Purkinje cell (primary cell): Measurements from ENCODE around the gene ZNF682. TPM values are rescaled to one million over a fixed set of nuclear protein-coding genes. Genes with fewer than 3 reads are reported as not detected.

ENCODE experiments used
- polyA plus RNA-seq: library from polyadenylated mRNA; unstranded; fragments of >200 nt; fragmentation: Nextera tagmentation; gene quantifications from 2 replicates; pipeline ENCODE4 v1.2.1, GENCODE V29; 2014

ZNF682 gene
- polyA plus RNA-seq = 23.3 and 31.9 TPM in 2 replicates

DNA sequence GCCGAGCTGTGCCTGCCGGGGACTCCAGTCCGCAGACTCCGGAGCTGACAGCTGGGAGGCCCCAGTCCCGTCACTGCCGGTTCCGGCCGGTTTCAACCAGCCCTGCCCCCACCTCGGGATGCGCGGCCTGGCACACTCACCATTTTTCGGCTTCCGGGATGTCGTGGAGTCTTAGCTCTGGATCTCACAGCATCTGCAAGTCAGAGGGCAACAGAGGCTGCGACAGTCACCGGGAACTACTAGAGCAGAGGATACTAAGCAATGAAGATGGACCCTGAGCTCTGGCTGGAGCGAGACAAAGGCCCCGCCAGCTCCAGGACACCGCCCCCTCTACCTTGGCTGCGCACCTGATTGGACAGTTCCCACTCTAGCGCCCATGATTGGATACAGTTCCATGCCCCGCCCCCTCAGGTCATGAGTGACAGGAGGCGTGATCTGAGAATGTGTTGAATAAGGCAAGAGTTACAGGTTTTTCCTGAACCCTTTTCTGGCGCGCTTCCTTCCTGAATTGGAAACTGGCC is at the start of gene ZNF682:
Gene ZNF682, minus strand, starts transcription at position 303 of the 521 bp plus-strand sequence. Its CDS starts 160 bp downstream, at position 143.

DNA sequence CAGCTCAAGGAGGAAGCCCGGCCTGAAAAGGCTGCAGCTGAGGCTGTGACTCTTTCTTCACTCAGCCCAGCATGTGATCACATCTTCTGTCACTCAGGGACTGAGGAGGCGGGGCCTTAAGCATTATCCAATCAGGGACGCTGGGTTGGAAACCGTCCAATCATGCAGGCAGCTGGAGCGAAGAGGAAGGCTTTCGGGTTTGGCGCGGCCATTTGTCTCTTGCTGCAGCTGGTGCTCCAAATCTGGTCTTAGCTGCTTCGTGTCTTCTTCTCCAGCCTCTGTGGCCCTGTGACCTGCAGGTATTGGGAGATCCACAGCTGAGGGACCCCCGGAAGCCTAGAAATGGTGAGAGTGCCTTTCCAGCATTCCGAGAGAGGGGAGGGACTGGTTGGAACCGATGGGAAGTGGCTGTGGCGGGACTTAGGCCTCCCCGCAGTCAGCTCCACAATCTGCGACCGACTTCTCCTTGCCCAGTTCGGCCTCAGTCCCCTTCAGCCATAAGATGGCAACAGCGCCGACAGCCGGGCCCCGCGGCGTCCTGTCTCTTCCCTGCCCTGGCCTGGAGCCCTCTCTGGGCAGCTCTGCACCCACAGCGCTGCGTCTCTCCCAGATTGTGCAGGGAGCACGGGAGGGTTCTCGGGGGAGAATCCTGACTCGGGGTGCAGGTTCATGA is 38.6 kb upstream of the ZNF682 start, which contains the start of gene ZNF90:
Gene ZNF90, plus strand, starts transcription at position 210 of the 673 bp plus-strand sequence. Its CDS starts 133 bp downstream, at position 343.

Other genes with a start within 250 kb of the ZNF682 start
- gene ZNF506, start 217.8 kb downstream of the ZNF682 start, polyA plus RNA-seq = 28.5 and 42.8 TPM in 2 replicates
- 14.0 and 32.8 TPM in 2 replicates for gene ZNF253, start 173.6 kb downstream of the ZNF682 start, polyA plus RNA-seq
- 2.1 and 8.5 TPM in 2 replicates for gene ZNF93, start 138.6 kb downstream of the ZNF682 start, polyA plus RNA-seq
- gene ZNF90, start 38.5 kb upstream of the ZNF682 start, polyA plus RNA-seq = 0.46 TPM in 1 of 2 replicates, not detected in the other
- gene ZNF486, start 127.7 kb upstream of the ZNF682 start, polyA plus RNA-seq = 0.28 and 3.4 TPM in 2 replicates